HepG2 (cell line): Measurements from ENCODE around the gene SDK1.

Source experiments
- CBX5 ChIP-seq: sonication (generic); formaldehyde crosslinking; IDR thresholded peaks from 2 replicates; pipeline ENCODE4 v1.4.0; 2020; ENCODE audit warnings: missing genetic modification reagents, borderline replicate concordance
- JUNB ChIP-seq: sonication (generic); formaldehyde crosslinking; IDR thresholded peaks from 2 replicates; pipeline ENCODE4 v1.8.0; 2022; ENCODE audit warnings: missing genetic modification reagents, mild to moderate bottlenecking, borderline replicate concordance
- PAWR ChIP-seq: sonication (generic); formaldehyde crosslinking; IDR thresholded peaks from 2 replicates; pipeline ENCODE4 v1.4.0; 2020; ENCODE audit warnings: missing genetic modification reagents, mild to moderate bottlenecking, borderline replicate concordance
- RBAK ChIP-seq: sonication (generic); formaldehyde crosslinking; IDR thresholded peaks from 2 replicates; pipeline ENCODE4 v1.5.1; 2020; ENCODE audit warnings: mild to moderate bottlenecking, missing genetic modification reagents
- ZNF225 ChIP-seq: sonication (generic); formaldehyde crosslinking; IDR thresholded peaks from 2 replicates; pipeline ENCODE4 v1.4.0; 2020; ENCODE audit warnings: mild to moderate bottlenecking, missing genetic modification reagents
- TF ChIP-seq, protein P1 (sequence below): sonication (generic); formaldehyde crosslinking; IDR thresholded peaks from 2 replicates; pipeline ENCODE4 v1.5.0; 2020; ENCODE audit warnings: mild to moderate bottlenecking, missing genetic modification reagents, moderate library complexity

DNA sequence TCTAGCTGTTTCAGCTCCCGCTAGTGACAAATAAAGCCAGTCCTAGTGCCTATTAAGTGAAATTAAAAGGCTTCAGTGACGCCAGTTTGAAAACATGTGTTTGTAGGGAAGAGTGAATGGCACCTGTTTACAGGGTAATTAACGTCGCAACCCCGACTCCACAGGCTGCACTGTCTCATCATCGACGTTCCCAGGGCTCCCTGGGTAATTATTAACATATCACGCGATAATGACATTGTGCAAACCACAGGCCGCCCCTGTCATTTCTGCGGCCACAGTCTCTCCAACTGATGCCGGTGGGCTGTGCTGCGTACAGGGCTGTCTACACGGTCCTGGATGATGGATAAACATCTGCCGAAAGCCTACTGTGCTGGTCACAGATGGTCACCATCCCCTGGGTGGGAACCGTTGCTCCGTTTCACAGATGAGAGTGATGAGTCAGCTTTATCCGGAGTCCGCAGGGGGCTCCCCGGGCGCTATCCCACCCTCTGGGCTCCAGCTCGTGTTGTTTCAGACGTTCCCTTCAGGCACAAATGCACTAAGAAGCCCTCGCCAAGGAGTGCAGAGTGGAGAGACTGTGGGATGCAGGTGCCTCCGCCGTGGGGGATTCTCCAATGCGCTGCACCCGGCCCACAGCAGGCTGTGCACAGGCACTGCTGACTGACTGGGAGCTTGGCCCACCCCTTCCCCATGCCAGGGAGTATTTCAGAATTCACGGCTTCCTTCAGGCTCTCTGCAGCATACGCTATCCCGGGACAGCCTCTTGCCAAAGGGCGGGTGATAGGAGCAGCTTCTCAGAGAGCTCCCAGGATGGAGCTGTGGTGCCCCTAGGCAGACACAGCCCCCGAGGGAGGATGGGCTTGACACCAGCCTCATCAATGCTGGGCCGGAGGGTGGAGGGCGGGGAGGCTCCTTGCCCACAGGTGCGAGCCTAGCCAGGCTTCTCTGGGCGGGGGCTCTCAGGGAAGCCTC, 889.2 kb downstream of the SDK1 start:
- TF ChIP-seq JUNB (CRISPR knock-in tag): no peak
- no peak for TF ChIP-seq ZNF225 (CRISPR knock-in tag)
- no peak for TF ChIP-seq PAWR
- TF ChIP-seq CBX5: no peak
- no peak for TF ChIP-seq RBAK (CRISPR knock-in tag)
- TF ChIP-seq, protein P1, sequence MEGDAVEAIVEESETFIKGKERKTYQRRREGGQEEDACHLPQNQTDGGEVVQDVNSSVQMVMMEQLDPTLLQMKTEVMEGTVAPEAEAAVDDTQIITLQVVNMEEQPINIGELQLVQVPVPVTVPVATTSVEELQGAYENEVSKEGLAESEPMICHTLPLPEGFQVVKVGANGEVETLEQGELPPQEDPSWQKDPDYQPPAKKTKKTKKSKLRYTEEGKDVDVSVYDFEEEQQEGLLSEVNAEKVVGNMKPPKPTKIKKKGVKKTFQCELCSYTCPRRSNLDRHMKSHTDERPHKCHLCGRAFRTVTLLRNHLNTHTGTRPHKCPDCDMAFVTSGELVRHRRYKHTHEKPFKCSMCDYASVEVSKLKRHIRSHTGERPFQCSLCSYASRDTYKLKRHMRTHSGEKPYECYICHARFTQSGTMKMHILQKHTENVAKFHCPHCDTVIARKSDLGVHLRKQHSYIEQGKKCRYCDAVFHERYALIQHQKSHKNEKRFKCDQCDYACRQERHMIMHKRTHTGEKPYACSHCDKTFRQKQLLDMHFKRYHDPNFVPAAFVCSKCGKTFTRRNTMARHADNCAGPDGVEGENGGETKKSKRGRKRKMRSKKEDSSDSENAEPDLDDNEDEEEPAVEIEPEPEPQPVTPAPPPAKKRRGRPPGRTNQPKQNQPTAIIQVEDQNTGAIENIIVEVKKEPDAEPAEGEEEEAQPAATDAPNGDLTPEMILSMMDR: no peak
